Fibroblast of the aortic adventitia (primary cell): ENCODE measurements around the gene NFX1. TPM values are rescaled to one million over a fixed set of nuclear protein-coding genes. Genes with fewer than 3 reads are reported as not detected.
A peak's percentile ranks its signal among the peaks of the same experiment; 100 is the strongest.
"Not testable (repeated sequence)": the region's sequence is repeated elsewhere in the genome, so short reads cannot be mapped to it uniquely, and the experiment has no call there.

Experiments
- DNase-seq: peaks from one replicate; pipeline ENCODE4 v3.0.0-alpha.2; 2010; ENCODE audit warnings: low read depth
- H3K4me3 ChIP-seq: 2 replicates; pipeline ENCODE4 v1.5.1; 2011; ENCODE audit warnings: low read depth, mild to moderate bottlenecking, control low read depth, low read length, moderate library complexity
- total RNA-seq: library from RNA; depleted of rRNA; stranded (reverse); fragments of >200 nt; gene quantifications from 2 replicates; pipeline ENCODE4 v1.2.3, GENCODE V29; 2012; ENCODE audit warnings: low replicate concordance
- TF ChIP-seq, protein P1 (sequence below): IDR thresholded peaks from 2 replicates; pipeline ENCODE4 v1.5.1; 2011; ENCODE audit warnings: mild to moderate bottlenecking, low read length, control low read depth, inconsistent platforms; ENCODE audit not compliant: insufficient read depth

Gene NFX1
- total RNA-seq, 1 donor, result 37.2 TPM

DNA sequence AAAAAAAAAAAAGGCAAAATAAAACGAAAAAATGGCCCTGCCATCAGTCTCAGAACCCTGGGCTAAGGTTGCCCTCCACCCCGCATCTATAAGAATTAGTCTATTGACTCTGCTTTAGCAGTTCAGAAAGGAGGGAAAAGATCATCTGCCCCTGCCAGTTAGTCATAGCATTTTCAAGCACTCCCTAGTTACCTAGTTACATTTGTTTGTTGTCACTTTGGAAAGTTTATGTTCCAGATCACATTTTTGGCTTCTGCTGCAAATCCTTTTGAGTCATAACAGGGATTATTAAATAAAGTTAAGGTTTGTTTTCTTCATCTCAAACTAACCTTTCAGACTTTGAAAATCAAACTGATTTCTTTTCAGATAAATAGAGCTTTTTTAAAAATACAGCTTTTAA is 60.0 kb downstream of the NFX1 start:
- no peak overlapping the region for H3K4me3 ChIP-seq
- TF ChIP-seq, protein P1, sequence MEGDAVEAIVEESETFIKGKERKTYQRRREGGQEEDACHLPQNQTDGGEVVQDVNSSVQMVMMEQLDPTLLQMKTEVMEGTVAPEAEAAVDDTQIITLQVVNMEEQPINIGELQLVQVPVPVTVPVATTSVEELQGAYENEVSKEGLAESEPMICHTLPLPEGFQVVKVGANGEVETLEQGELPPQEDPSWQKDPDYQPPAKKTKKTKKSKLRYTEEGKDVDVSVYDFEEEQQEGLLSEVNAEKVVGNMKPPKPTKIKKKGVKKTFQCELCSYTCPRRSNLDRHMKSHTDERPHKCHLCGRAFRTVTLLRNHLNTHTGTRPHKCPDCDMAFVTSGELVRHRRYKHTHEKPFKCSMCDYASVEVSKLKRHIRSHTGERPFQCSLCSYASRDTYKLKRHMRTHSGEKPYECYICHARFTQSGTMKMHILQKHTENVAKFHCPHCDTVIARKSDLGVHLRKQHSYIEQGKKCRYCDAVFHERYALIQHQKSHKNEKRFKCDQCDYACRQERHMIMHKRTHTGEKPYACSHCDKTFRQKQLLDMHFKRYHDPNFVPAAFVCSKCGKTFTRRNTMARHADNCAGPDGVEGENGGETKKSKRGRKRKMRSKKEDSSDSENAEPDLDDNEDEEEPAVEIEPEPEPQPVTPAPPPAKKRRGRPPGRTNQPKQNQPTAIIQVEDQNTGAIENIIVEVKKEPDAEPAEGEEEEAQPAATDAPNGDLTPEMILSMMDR, result no peak
- peak; percentile 88 for DNase-seq

DNA sequence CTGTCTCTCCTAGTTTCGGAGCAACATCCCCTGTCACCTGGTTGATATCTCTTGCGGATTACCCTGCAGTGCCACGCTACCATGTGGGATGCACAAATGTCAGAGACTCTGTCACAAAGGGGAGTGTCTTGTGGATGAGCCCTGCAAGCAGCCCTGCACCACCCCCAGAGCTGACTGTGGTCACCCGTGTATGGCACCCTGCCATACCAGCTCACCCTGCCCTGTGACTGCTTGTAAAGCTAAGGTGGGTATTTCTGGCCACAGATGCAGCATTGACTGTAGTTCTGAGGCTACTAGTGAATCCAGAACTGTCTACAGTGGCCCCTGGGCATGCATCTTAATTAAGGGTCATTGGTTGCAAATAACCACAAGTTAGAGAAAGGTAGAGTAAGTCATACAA is 61.2 kb downstream of the NFX1 start:
- DNase-seq, result no peak
- TF ChIP-seq, protein P1, result no peak
- no peak overlapping the region for H3K4me3 ChIP-seq

DNA sequence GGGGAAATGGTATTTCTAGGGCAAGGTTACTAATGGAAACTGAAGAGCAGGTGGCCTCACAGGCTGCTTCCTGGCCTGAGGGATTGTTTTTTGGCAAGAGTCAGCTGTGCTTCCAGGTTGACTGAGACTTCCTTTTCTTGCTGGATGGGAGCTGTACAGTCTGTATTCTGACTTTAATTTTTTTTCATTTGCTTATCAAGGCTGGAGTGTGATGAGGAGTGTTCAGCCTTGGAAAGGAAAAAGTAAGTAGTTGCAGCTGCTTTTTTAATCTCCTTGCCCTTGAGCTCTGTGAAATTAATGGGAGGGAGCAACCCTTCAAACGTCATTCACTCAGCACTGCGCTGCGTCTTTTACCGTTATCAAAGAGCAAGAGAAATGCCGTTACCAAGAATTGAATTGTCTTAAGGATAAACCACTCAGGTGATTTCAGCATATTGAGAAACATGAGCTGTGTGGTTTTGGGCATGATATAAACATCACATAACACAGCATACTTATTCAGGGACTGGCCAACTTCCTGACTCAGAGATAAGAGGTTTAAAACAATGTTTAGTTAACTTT is 64.4 kb downstream of the NFX1 start:
- TF ChIP-seq, protein P1, result no peak
- DNase-seq, result peak; percentile 94
- no peak overlapping the region for H3K4me3 ChIP-seq

DNA sequence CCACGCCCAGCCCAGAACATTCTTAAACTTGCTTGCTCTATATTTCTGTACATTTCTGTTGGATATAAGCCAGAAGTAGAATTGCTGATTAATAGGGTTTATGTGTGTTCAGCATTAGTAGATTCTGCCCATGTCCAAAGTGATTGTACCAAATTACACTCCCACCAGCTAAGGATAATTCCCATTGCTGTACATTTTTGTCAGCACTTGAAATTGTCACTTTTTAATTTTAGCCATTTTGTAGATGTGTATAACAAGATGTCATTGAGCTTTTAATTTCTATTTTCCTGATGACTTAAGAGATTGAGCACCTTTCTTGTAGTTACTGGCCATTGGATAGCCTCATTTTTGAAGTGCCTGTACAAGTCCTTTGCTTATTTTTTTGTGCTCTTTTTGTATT is 65.6 kb downstream of the NFX1 start:
- TF ChIP-seq, protein P1, result no peak
- DNase-seq, result no peak
- no peak overlapping the region for H3K4me3 ChIP-seq

DNA sequence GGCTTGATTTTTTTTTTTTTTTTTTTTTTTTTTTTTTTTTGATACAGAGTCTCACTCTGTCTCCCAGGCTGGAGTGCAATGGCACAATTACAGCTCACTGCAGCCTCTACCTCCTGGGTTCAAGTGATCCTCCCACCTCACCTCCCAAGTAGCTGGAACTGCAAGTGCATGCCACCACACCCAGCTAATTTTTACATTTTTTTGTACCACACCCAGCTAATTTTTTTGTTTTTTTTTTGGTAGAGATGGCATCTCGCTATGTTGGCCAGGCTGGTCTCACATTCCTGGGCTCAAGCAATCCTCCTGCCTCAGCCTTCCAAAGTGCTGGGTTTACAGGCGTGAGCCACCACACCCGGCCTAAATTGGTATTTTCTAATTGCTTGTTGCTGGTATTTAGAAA is 68.3 kb downstream of the NFX1 start:
- not testable (repeated sequence) for H3K4me3 ChIP-seq, DNase-seq

DNA sequence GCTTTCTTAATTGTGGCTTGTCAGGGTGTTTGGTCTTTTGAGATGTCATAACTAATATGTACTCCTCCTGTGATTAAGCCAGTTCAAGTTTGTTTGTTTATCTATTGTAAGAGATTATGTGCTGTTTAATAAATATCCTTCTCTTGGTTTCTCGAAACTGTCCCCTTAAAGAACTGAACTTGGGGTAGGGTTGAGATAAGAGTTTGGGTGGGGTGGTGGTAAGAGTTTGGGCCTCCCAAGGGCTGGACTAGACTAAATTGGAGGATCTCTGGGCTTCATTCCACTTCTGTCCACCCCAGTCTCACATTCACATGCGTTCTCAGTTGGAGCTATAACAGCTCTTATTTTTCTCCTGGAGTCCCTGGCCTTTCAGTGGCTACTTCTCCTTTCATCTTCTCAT is 73.8 kb downstream of the NFX1 start:
- no peak for DNase-seq
- TF ChIP-seq, protein P1, result no peak

DNA sequence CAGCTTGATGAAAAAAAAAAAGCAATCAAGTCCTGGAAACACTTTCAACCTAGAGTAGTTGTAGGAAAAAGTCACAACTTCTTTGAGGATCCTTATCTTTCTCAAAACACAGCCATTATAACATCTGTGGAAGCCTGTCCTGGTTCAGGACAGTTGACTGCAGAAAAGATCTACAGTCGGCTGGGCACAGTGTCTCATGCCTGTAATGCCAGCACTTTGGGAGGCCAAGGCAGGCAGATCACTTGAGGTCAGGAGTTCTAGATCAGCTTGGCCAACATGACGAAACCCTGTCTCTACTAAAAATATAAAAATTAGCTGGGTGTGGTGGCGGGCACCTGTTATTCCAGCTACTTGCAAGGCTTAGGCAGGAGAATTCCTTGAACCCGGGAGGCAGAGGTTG is 74.5 kb downstream of the NFX1 start:
- not testable (repeated sequence) for H3K4me3 ChIP-seq, DNase-seq

More for the DNA sequence above, 73.8 kb downstream of the NFX1 start:
- H3K4me3 ChIP-seq, result no peak overlapping the region

DNA sequence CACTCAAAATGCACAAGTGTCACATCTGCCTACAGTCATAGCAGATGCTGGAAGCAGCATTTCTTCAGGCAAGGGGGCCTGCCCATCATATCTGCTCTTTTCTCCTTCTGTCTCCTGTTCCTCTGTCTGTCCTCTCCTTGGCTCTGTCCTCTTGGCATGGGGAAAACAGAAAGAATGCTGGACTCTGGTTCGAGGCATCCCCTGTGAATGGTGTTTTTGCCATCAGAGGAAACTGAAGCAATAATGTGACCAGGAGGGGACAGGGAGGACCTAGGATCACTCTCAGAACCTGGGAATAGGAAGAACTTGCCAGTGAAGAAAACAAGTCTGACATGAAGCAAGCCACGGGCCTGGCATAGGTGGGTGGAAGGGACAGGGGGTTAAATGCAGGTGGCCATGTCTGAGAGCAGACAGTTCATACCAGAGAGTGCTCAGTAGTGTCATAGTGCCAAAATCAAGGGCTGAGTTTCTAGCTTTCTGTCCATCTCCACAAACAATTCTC is 76.7 kb downstream of the NFX1 start:
- DNase-seq, result no peak
- TF ChIP-seq, protein P1, result no peak
- H3K4me3 ChIP-seq, result no peak overlapping the region
